SU-DHL-6 (cell line): ENCODE data around the gene CADM2.

Experiments used
- CTCF ChIP-seq: fragments of 200-600 bp; sonication (generic); IDR thresholded peaks from one replicate; pipeline ENCODE4 v1.5.1; 2017; ENCODE audit warnings: antibody characterized with exemption, mild to moderate bottlenecking, low read length, moderate library complexity; ENCODE audit not compliant: insufficient read depth, poor library complexity, severe bottlenecking
- EZH2phosphoT487 ChIP-seq: fragments of 200-600 bp; sonication (generic), shearing (Covaris generic); conservative IDR thresholded peaks from 2 replicates; pipeline ENCODE4 v1.6.1; 2018; ENCODE audit warnings: mild to moderate bottlenecking, antibody characterized with exemption, low read length, moderate library complexity, mixed read lengths

- TF ChIP-seq CTCF (no peak), EZH2phosphoT487 (no peak)
Measured at GRCh38 chr3:85681906-85682305, 723.1 kb downstream of the CADM2 start.
